Measurements from ENCODE around the gene COPG1. TPM values are rescaled to one million over a fixed set of nuclear protein-coding genes. Genes with fewer than 3 reads are reported as not detected.

COPG1 gene
- total and polyA plus RNA-seq, 2 donors (not counting 1 experiment from before 2014, with no cell fraction given), result 48.9 to 85.9 TPM

- Histone ChIP-seq H3K36me3 (replicated peaks in 1 of 2; ENCODE audit: control extremely low read depth in 1 of 2, control insufficient read depth in 1 of 2, extremely low read depth in 1 of 2, insufficient read depth in 2 of 2, low read length in 1 of 2) (no peaks in the 10 kb centered on the region), H3K27ac (ENCODE audit: low read length in 2 of 2) (no peak overlapping the region), H2AFZ (ENCODE audit: insufficient read depth, low read depth, low read length, poor library complexity, severe bottlenecking) (peak overlapping the region; percentile 94), H3K79me2 (ENCODE audit: control insufficient read depth, insufficient read depth, low read length) (peaks cover 4% of the 10 kb centered on the region), H3K9ac (ENCODE audit: low read length) (peak overlapping the region; percentile 74), H3K4me2 (replicated peaks; ENCODE audit: low read depth, low read length, poor library complexity, severe bottlenecking) (peak overlapping the region; percentile 97), H3K9me3 (ENCODE audit: control extremely low read depth in 1 of 3, control insufficient read depth in 2 of 3, insufficient read depth in 1 of 3, low read length in 2 of 3) (no peaks in the 10 kb centered on the region), H3K4me1 (ENCODE audit: control insufficient read depth in 2 of 2, insufficient read depth in 2 of 2, low read length in 2 of 2) (peaks cover 26 to 37% of the 10 kb centered on the region in 2 donors), H3K27me3 (replicated peaks in 1 of 4; ENCODE audit: control extremely low read depth in 1 of 4, control insufficient read depth in 3 of 4, insufficient read depth in 4 of 4, low read length in 3 of 4) (peaks cover 0 to 30% (median 15%) of the 10 kb centered on the region in 4 experiments), H3K4me3 (ENCODE audit: control extremely low read depth in 1 of 5, extremely low read depth in 1 of 5, insufficient read depth in 1 of 5, low read depth in 2 of 5, low read length in 4 of 5) (peak overlapping the region in 4 of 5 experiments; percentile 77 to 84 (median 82)), H4K20me1 (ENCODE audit: control insufficient read depth, insufficient read depth, low read length, poor library complexity, severe bottlenecking) (peaks cover 19% of the 10 kb centered on the region)
- ChIA-PET POLR2A (interaction anchor here (0.8 to 2.4 kb wide), 11 partner anchors 12 to 290 kb away, joined by 3 to 30 read pairs (median 6); partner anchors contain the start of genes COPG1, HMCES and RAB43), CTCF (interaction anchor here (1.0 to 4.2 kb wide), 23 partner anchors 10 to 350 kb away, joined by 3 to 58 read pairs (median 7); partner anchors contain the start of genes COPG1 and HMCES)
- peaks cover 26% of the 10 kb centered on the region for H3K4me1 Mint-ChIP-seq
- intact Hi-C loops (cut with micrococcal nuclease), result loop anchor here (2.0 kb wide), 1 partner anchor 260 kb away; no protein-coding TSS in a partner anchor
- no peak overlapping the region for H3K27ac Mint-ChIP-seq
- TF ChIP-seq CTCF (IDR thresholded peaks at IDR 0.05) (no peak), EZH2 (IDR thresholded peaks at IDR 0.05; ENCODE audit: borderline replicate concordance, insufficient read depth, low read depth, low read length, poor library complexity, severe bottlenecking) (no peak)
- peaks cover 18% of the 10 kb centered on the region for H3K27me3 Mint-ChIP-seq
- H3K9me3 Mint-ChIP-seq (ENCODE audit: insufficient read depth), result no peaks in the 10 kb centered on the region
- peak overlapping the region; percentile 28 for H3K4me3 Mint-ChIP-seq
- WGBS (ENCODE audit: insufficient coverage), result 22% methylated on average over 8 of the region's 15 CpGs
- ATAC-seq (ENCODE audit: low read depth), result no peak
- no peak for DNase-seq
These were observed 67.8 kb downstream of the COPG1 start for GRCh38 chr3:129317014-129317771.

- ATAC-seq (ENCODE audit: low read depth) (no peak), DNase-seq (no peak)
- TF ChIP-seq CTCF (IDR thresholded peaks at IDR 0.05) (no peak), EZH2 (IDR thresholded peaks at IDR 0.05; ENCODE audit: borderline replicate concordance, insufficient read depth, low read depth, low read length, poor library complexity, severe bottlenecking) (no peak)
- Histone ChIP-seq H2AFZ (ENCODE audit: insufficient read depth, low read depth, low read length, poor library complexity, severe bottlenecking) (no peak overlapping the region), H3K9me3 (ENCODE audit: control extremely low read depth in 1 of 3, control insufficient read depth in 2 of 3, insufficient read depth in 1 of 3, low read length in 2 of 3) (no peaks in the 10 kb centered on the region), H3K4me3 (ENCODE audit: control extremely low read depth in 1 of 5, extremely low read depth in 1 of 5, insufficient read depth in 1 of 5, low read depth in 2 of 5, low read length in 4 of 5) (no peak overlapping the region), H3K4me2 (replicated peaks; ENCODE audit: low read depth, low read length, poor library complexity, severe bottlenecking) (no peak overlapping the region), H3K36me3 (replicated peaks in 1 of 2; ENCODE audit: control extremely low read depth in 1 of 2, control insufficient read depth in 1 of 2, extremely low read depth in 1 of 2, insufficient read depth in 2 of 2, low read length in 1 of 2) (no peaks in the 10 kb centered on the region), H4K20me1 (ENCODE audit: control insufficient read depth, insufficient read depth, low read length, poor library complexity, severe bottlenecking) (peaks cover 19% of the 10 kb centered on the region), H3K4me1 (ENCODE audit: control insufficient read depth in 2 of 2, insufficient read depth in 2 of 2, low read length in 2 of 2) (peaks cover 26 to 37% of the 10 kb centered on the region in 2 donors), H3K9ac (ENCODE audit: low read length) (no peak overlapping the region), H3K27me3 (replicated peaks in 1 of 4; ENCODE audit: control extremely low read depth in 1 of 4, control insufficient read depth in 3 of 4, insufficient read depth in 4 of 4, low read length in 3 of 4) (peaks cover 0 to 30% (median 15%) of the 10 kb centered on the region in 4 experiments), H3K27ac (ENCODE audit: low read length in 2 of 2) (no peak overlapping the region), H3K79me2 (ENCODE audit: control insufficient read depth, insufficient read depth, low read length) (peaks cover 4% of the 10 kb centered on the region)
- WGBS (ENCODE audit: insufficient coverage), result 29% methylated on average over 5 of the region's 5 CpGs
- POLR2A ChIA-PET, result no interaction called here
- Mint-ChIP-seq H3K4me1 (peaks cover 23% of the 10 kb centered on the region), H3K4me3 (no peak overlapping the region), H3K9me3 (ENCODE audit: insufficient read depth) (no peaks in the 10 kb centered on the region), H3K27ac (no peak overlapping the region), H3K27me3 (peaks cover 18% of the 10 kb centered on the region)
- intact Hi-C loops (cut with micrococcal nuclease), result loop anchor here (2.0 kb wide), 1 partner anchor 259 kb away; no protein-coding TSS in a partner anchor
- CTCF ChIA-PET, result interaction anchor here (3.2 to 4.2 kb wide), 3 partner anchors 34 to 264 kb away, joined by 24 to 58 read pairs (median 27); partner anchors contain the start of gene HMCES
These were observed 68.4 kb downstream of the COPG1 start for GRCh38 chr3:129317848-129318247.
